Measurements from ENCODE around the gene SENP7.

The SENP7 gene

DNA sequence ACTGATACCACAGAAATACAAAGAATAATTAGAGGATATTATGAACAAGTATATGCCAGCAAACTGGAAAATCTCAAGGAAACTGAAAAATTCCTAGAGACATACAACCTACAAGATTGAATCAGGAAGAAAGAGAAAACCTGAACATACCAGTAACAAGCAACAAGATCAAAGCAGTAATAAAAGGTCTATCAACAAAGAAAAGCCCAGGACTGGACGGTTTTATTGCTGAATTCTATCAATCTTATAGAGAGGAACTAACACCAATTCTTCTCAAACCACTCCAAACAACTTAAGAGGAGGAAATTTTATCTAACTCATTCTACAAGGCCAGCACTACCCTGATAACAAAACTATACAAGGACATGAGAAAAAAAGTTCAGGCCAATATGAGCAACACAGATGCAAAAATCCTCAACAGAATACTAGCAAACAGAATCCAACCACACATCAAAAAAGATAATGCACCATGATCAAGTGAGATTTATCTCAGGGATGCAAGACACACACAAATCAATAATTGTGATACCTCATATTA, 121.5 kb downstream of the SENP7 start:
- Histone ChIP-seq H3K4me3 (ENCODE audit: low read length) (no peak overlapping the region), H3K27me3 (ENCODE audit: control insufficient read depth, insufficient read depth, low read length) (no peaks in the 10 kb centered on the region), H3K9ac (ENCODE audit: low read length) (no peak overlapping the region), H3K4me1 (ENCODE audit: control insufficient read depth, insufficient read depth, low read length) (no peaks in the 10 kb centered on the region), H3K27ac (ENCODE audit: low read depth, low read length) (no peak overlapping the region), H3K36me3 (ENCODE audit: control insufficient read depth, insufficient read depth, low read length) (peaks cover 10% of the 10 kb centered on the region)

DNA sequence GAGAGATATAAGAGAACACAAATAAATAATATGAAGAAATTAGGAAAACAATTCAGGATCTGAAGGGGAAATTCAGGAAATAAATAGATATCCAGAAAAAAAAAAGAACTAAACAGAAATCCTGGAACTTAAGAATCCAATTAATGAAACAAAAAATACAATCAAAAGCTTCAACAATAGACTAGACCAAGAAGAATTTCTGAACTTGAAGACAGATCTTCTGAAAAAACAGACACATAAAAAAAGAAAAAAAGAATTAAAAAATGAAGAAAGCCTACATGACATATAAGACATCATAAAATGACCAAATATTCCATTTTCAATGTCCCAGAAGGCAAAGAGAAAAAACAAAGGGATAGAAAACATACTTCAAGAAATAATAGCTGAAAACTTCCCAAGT, 124.3 kb downstream of the SENP7 start:
- Histone ChIP-seq H3K4me1 (ENCODE audit: control insufficient read depth, insufficient read depth, low read length) (no peaks in the 10 kb centered on the region), H3K4me3 (ENCODE audit: low read length) (no peak overlapping the region), H3K36me3 (ENCODE audit: control insufficient read depth, insufficient read depth, low read length) (peaks cover 7% of the 10 kb centered on the region), H3K27ac (ENCODE audit: low read depth, low read length) (no peak overlapping the region), H3K9ac (ENCODE audit: low read length) (no peak overlapping the region), H3K27me3 (ENCODE audit: control insufficient read depth, insufficient read depth, low read length) (no peaks in the 10 kb centered on the region)

DNA sequence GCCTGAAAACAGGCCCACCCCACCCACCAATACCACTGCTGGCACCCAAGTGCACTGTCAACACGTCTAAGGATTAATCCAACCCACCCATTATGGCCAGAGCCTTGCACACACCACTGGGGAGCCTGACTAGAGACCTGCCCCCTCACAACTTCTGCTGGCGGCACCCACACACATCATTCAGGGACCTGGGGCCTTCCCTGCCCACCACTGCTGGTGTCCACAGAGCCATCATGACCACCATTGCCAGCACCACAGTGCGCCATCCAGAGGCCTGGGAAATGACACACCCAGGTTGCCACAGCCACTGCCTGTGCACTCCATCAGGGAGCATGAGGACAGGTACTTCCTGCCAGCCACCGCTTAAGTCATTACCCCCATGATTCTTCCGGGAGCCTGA, 125.7 kb downstream of the SENP7 start:
- Histone ChIP-seq H3K27me3 (ENCODE audit: control insufficient read depth, insufficient read depth, low read length) (no peaks in the 10 kb centered on the region), H3K27ac (ENCODE audit: low read depth, low read length) (no peak overlapping the region), H3K36me3 (ENCODE audit: control insufficient read depth, insufficient read depth, low read length) (peaks cover 5% of the 10 kb centered on the region), H3K4me1 (ENCODE audit: control insufficient read depth, insufficient read depth, low read length) (no peaks in the 10 kb centered on the region), H3K4me3 (ENCODE audit: low read length) (no peak overlapping the region), H3K9ac (ENCODE audit: low read length) (no peak overlapping the region)

DNA sequence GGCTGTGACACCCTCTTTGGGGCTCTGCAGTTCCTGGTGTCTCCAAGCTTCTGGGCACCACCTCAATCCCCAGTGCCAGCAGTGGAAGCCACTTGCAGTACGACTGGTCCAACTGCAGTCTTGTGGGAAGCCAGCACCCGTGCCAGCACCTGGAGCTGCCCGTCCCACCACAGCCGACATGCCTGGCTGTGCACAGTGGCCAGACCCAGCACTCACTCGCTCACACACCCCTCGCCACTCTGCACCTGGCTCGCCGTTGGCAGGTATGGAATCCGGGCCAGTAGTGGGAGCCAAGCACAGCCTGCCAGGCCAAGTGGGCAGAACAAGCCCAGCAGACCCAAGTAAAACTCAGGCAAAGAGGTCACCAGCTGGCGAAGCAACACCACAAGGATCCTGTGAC, 128.6 kb downstream of the SENP7 start:
- Histone ChIP-seq H3K9ac (ENCODE audit: low read length) (no peak overlapping the region), H3K27me3 (ENCODE audit: control insufficient read depth, insufficient read depth, low read length) (no peaks in the 10 kb centered on the region), H3K4me3 (ENCODE audit: low read length) (no peak overlapping the region), H3K36me3 (ENCODE audit: control insufficient read depth, insufficient read depth, low read length) (peaks cover 5% of the 10 kb centered on the region), H3K4me1 (ENCODE audit: control insufficient read depth, insufficient read depth, low read length) (no peaks in the 10 kb centered on the region), H3K27ac (ENCODE audit: low read depth, low read length) (no peak overlapping the region)

DNA sequence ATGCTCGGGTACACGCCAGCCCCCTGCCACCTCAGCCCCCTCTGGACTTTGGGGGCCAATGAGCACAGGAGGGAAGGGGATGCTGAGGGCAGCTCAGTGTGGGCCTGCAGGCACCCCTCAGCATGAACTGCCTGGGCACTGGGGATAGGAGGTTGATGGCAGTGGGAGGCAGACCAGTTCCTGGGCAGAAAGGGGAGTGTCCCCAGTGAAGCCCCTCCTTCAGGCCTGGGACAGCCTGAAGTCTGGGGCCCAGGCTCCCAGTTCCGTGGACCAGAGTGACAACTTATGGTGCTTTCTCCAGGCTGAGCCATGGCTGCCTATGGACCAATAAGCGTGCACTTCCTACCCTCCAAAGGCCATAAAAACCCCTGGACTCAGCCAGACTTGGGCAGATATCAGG, 129.4 kb downstream of the SENP7 start:
- Histone ChIP-seq H3K9ac (ENCODE audit: low read length) (no peak overlapping the region), H3K27ac (ENCODE audit: low read depth, low read length) (no peak overlapping the region), H3K4me1 (ENCODE audit: control insufficient read depth, insufficient read depth, low read length) (no peaks in the 10 kb centered on the region), H3K36me3 (ENCODE audit: control insufficient read depth, insufficient read depth, low read length) (peaks cover 5% of the 10 kb centered on the region), H3K4me3 (ENCODE audit: low read length) (no peak overlapping the region), H3K27me3 (ENCODE audit: control insufficient read depth, insufficient read depth, low read length) (no peaks in the 10 kb centered on the region)

DNA sequence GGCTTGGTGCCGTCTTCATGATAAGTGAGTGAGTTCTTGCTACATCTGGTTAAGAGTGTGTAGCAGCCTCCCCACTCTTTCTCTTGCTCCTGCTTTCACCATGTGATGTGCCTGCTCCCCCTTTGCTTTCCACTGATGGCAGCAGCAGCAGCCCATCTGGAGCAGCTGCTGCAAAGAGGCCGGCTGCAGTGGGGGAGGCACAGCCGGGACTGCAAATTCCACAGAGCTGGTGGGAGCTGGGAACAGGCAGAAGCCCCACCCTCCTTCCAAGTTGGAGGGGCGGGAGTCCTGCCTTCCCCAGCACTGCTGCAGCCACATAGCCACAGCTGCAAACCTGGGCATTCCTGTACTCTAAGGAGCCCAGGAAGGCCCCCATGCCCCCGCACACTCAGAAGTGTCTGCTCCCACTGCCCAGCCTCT, 129.8 kb downstream of the SENP7 start:
- no peaks in the 10 kb centered on the region for H3K4me1 ChIP-seq (ENCODE audit: control insufficient read depth, insufficient read depth, low read length)
- H3K36me3 ChIP-seq (ENCODE audit: control insufficient read depth, insufficient read depth, low read length) = peaks cover 5% of the 10 kb centered on the region
- H3K4me3 ChIP-seq (ENCODE audit: low read length) = no peak overlapping the region
- H3K27me3 ChIP-seq (ENCODE audit: control insufficient read depth, insufficient read depth, low read length) = no peaks in the 10 kb centered on the region
- H3K9ac ChIP-seq (ENCODE audit: low read length) = no peak overlapping the region
- no peak overlapping the region for H3K27ac ChIP-seq (ENCODE audit: low read depth, low read length)

DNA sequence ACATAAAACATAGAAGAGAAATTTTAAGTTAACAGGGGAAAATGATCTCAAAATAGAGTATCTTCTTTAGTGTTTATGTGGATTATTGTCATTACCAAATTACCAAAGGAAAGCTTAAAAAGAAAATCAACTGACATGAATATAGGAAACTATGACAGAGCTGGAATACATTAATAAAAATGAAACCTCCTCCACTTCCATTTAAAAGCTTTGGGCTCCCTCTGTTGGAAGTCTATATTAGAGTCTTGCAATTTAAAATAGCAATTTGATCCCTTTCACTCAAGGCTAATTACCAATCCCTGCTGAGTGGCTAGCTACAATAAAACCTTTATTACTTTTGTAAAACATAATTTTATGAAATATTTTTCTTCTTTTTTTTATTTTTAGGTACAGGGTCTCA, 131.2 kb downstream of the SENP7 start:
- H3K27ac ChIP-seq (ENCODE audit: low read depth, low read length) = no peak overlapping the region
- H3K27me3 ChIP-seq (ENCODE audit: control insufficient read depth, insufficient read depth, low read length) = no peaks in the 10 kb centered on the region
- H3K4me3 ChIP-seq (ENCODE audit: low read length) = no peak overlapping the region
- no peaks in the 10 kb centered on the region for H3K36me3 ChIP-seq (ENCODE audit: control insufficient read depth, insufficient read depth, low read length)
- H3K4me1 ChIP-seq (ENCODE audit: control insufficient read depth, insufficient read depth, low read length) = peaks cover 5% of the 10 kb centered on the region
- H3K9ac ChIP-seq (ENCODE audit: low read length) = no peak overlapping the region

DNA sequence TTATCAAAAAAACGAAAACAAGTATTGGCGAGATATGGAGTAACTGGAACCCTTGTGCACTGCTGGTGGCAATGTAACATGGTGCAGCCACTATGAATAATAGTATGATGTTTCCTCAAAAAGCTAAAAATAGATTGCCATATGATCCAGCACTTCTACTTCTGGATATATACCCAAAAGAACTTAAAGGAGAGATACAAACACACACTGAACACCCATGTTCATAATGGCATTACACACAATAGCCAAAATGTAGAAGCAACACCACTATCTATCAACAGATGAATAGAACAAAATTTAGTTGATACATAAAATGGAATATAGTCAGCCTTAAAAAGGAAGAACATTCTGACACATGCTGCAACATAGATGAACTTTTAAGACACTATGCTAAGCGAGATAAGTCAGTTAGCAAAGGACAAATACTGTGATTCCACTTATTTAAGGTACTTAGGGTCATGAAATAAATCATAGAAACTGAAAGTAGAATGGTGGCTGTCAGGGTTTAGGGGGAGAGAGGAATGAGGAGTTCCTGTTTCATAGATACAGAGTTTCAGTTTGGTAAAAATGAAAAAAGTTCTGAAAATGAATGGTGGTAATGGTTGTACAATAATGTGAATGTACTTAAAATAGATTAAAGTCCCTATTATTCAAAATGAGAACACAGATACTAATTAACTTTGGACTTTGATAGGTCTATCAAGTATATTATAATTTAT, 133.2 kb downstream of the SENP7 start:
- Histone ChIP-seq H3K36me3 (ENCODE audit: control insufficient read depth, insufficient read depth, low read length) (no peaks in the 10 kb centered on the region), H3K27ac (ENCODE audit: low read depth, low read length) (no peak overlapping the region), H3K27me3 (ENCODE audit: control insufficient read depth, insufficient read depth, low read length) (no peaks in the 10 kb centered on the region), H3K9ac (ENCODE audit: low read length) (no peak overlapping the region), H3K4me1 (ENCODE audit: control insufficient read depth, insufficient read depth, low read length) (peaks cover 5% of the 10 kb centered on the region), H3K4me3 (ENCODE audit: low read length) (no peak overlapping the region)

DNA sequence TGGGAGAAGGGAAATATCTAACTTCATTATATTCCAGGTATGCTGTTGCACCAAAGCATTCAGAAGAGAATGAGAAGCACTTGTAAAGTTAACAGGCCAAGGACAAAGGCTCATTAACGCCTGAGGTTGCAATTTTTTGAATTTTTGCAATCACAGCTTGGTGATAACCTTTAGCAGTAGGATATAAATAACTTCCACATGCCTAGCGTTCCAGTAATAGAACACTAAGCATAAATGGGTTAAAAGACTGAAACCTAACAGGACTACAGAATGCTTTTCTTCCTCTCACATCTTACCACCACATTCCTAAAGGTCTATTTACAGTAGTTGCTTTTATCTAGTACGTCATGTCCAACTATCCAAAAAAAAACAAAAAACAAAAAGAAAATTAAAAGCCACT, 135.2 kb downstream of the SENP7 start:
- Histone ChIP-seq H3K4me3 (ENCODE audit: low read length) (no peak overlapping the region), H3K4me1 (ENCODE audit: control insufficient read depth, insufficient read depth, low read length) (peaks cover 5% of the 10 kb centered on the region), H3K27me3 (ENCODE audit: control insufficient read depth, insufficient read depth, low read length) (no peaks in the 10 kb centered on the region), H3K27ac (ENCODE audit: low read depth, low read length) (no peak overlapping the region), H3K36me3 (ENCODE audit: control insufficient read depth, insufficient read depth, low read length) (no peaks in the 10 kb centered on the region), H3K9ac (ENCODE audit: low read length) (no peak overlapping the region)

DNA sequence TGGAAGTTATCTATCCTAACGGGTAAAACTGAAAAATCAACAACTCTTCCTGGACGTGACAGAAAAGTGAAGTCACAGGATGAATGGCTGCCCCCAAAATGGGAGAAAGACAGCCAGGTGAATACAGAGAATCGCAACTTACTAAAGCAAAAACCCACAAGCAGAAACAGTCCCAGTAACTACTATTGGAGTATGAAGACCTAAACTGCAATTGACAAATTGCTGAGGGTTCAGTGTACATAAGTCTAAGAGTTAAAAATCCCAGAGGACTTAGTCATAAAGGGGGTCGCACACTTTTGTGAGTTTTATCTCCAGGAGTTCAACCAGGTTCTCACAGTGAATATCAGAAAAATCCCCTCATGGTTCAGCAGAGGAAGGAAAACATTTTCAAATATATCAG, 135.8 kb downstream of the SENP7 start:
- H3K9ac ChIP-seq (ENCODE audit: low read length) = no peak overlapping the region
- H3K4me3 ChIP-seq (ENCODE audit: low read length) = no peak overlapping the region
- H3K27me3 ChIP-seq (ENCODE audit: control insufficient read depth, insufficient read depth, low read length) = no peaks in the 10 kb centered on the region
- peaks cover 5% of the 10 kb centered on the region for H3K4me1 ChIP-seq (ENCODE audit: control insufficient read depth, insufficient read depth, low read length)
- no peak overlapping the region for H3K27ac ChIP-seq (ENCODE audit: low read depth, low read length)
- no peaks in the 10 kb centered on the region for H3K36me3 ChIP-seq (ENCODE audit: control insufficient read depth, insufficient read depth, low read length)

DNA sequence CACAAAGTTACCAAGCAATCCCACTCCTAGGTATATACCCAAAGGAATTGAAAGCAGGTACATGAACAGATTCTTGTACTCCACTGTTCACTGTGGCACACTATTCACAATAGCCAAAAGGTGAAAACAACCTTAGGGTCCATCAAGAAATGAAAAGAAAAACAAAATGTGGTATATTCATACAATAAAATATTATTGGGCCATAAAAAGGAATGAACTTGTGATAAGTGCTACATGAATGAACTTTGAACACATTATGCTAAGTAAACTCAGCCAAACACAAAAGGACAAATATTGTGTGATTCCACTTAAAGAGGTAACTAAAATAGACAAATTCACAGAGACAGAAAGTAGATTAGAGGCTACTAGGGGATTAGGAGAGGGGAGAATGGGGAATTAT, 137.4 kb downstream of the SENP7 start:
- no peak overlapping the region for H3K9ac ChIP-seq (ENCODE audit: low read length)
- H3K27me3 ChIP-seq (ENCODE audit: control insufficient read depth, insufficient read depth, low read length) = no peaks in the 10 kb centered on the region
- H3K4me1 ChIP-seq (ENCODE audit: control insufficient read depth, insufficient read depth, low read length) = peaks cover 5% of the 10 kb centered on the region
- H3K4me3 ChIP-seq (ENCODE audit: low read length) = no peak overlapping the region
- no peak overlapping the region for H3K27ac ChIP-seq (ENCODE audit: low read depth, low read length)
- H3K36me3 ChIP-seq (ENCODE audit: control insufficient read depth, insufficient read depth, low read length) = no peaks in the 10 kb centered on the region

DNA sequence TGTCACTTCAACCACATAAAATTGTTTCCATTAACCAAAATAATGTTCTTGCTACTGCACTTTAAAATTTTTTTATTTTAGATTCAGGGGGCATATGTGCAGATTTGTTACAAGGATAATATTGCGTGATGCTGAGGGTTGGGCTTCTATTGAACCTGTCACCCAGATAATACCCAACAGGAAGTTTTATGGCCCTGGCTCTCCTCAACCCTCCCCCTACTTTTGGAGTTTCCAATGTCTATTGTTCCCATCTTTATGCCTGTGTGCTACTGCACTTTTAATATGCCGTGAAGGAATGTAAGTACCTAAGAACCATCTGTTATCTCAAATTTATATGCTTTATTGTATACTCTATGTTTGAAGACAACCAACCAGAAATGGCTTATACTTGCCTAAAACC, 150.6 kb downstream of the SENP7 start:
- Histone ChIP-seq H3K4me3 (ENCODE audit: low read length) (no peak overlapping the region), H3K27ac (ENCODE audit: low read depth, low read length) (no peak overlapping the region), H3K4me1 (ENCODE audit: control insufficient read depth, insufficient read depth, low read length) (no peaks in the 10 kb centered on the region), H3K9ac (ENCODE audit: low read length) (no peak overlapping the region), H3K27me3 (ENCODE audit: control insufficient read depth, insufficient read depth, low read length) (no peaks in the 10 kb centered on the region), H3K36me3 (ENCODE audit: control insufficient read depth, insufficient read depth, low read length) (peaks cover 3% of the 10 kb centered on the region)

DNA sequence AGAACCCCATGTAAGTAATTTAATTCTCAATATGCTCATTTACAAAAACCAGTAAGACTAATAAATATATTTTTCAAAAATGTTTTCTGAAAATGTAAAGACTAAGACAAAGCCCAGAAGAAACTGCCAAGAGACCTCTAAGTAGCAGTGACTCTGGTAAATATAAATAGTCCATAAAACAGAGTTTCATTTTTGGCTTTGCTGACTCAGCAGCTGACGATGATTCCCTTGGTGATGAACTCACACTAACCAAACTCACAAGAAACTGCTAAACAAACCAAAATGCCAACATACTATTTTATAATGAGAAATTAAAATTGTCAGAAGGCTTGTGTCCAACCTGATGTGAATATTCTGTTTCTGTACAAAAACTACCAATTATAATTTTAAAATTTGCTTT, 161.2 kb downstream of the SENP7 start:
- Histone ChIP-seq H3K4me3 (ENCODE audit: low read length) (no peak overlapping the region), H3K27ac (ENCODE audit: low read depth, low read length) (no peak overlapping the region), H3K9ac (ENCODE audit: low read length) (no peak overlapping the region), H3K27me3 (ENCODE audit: control insufficient read depth, insufficient read depth, low read length) (no peaks in the 10 kb centered on the region), H3K4me1 (ENCODE audit: control insufficient read depth, insufficient read depth, low read length) (no peaks in the 10 kb centered on the region), H3K36me3 (ENCODE audit: control insufficient read depth, insufficient read depth, low read length) (peaks cover 2% of the 10 kb centered on the region)

Measured in rectal smooth muscle tissue (tissue), 1 donor.